ENCODE results near the gene ARHGAP20. TPM values are rescaled to one million over a fixed set of nuclear protein-coding genes. Genes with fewer than 3 reads are reported as not detected.

The ARHGAP20 gene
- total RNA-seq, 8 experiments from 2014 or later, result 0.17 to 12.5 (median 1.8) TPM

GRCh38 chr11:110582728-110583432, 129.4 kb downstream of the ARHGAP20 start:
- 0 to 100% (median 80%) methylated on average over 1 to 2 of the region's 2 CpGs; no CpG with 5 or more reads in 1 of the 10 experiments for WGBS, 10 experiments
- no peaks in the 10 kb centered on the region for H3K4me1 ChIP-seq (replicated peaks in 1 of 2)
- no peak for ATAC-seq (replicated peaks in 6 of 8)
- H3K4me3 ChIP-seq, result no peak overlapping the region
- no peak overlapping the region for H3K27ac ChIP-seq
- in situ Hi-C loops (cut with MboI; ENCODE audit: low pct_unique_long_range_greater_than_20kb in 2 of 9, low sequenced_read_pairs in 9 of 9, unreplicated experiment in 9 of 9), result no loop called here

- WGBS, 10 experiments, result 40 to 98% (median 87%) methylated on average over 1 to 8 of the region's 8 CpGs; no CpG with 5 or more reads in 2 of the 10 experiments
- no peak for ATAC-seq (replicated peaks in 6 of 8)
- in situ Hi-C loops (cut with MboI; ENCODE audit: low pct_unique_long_range_greater_than_20kb in 2 of 9, low sequenced_read_pairs in 9 of 9, unreplicated experiment in 9 of 9), result no loop called here
Observed at GRCh38 chr11:110580571-110580970, 131.7 kb downstream of the ARHGAP20 start.

GRCh38 chr11:110573411-110573810, 138.8 kb downstream of the ARHGAP20 start:
- Histone ChIP-seq H3K4me1 (replicated peaks in 1 of 2) (no peaks in the 10 kb centered on the region), H3K4me3 (no peak overlapping the region), H3K27ac (no peak overlapping the region)
- ATAC-seq (replicated peaks in 6 of 8), result no peak
- 13 to 100% (median 79%) methylated on average over 1 to 5 of the region's 5 CpGs; no CpG with 5 or more reads in 2 of the 10 experiments for WGBS, 10 experiments
- in situ Hi-C loops (cut with MboI; ENCODE audit: low pct_unique_long_range_greater_than_20kb in 2 of 9, low sequenced_read_pairs in 9 of 9, unreplicated experiment in 9 of 9), result no loop called here

More at GRCh38 chr11:110580571-110580970, 131.7 kb downstream of the ARHGAP20 start:
- H3K4me3 ChIP-seq, result no peak overlapping the region
- H3K4me1 ChIP-seq (replicated peaks in 1 of 2), result no peaks in the 10 kb centered on the region
- no peak overlapping the region for H3K27ac ChIP-seq

- Histone ChIP-seq H3K4me1 (replicated peaks in 1 of 2) (no peaks in the 10 kb centered on the region), H3K4me3 (no peak overlapping the region), H3K27ac (no peak overlapping the region)
- 16 to 90% (median 80%) methylated on average over 1 to 5 of the region's 5 CpGs for WGBS, 10 experiments
- ATAC-seq (replicated peaks in 6 of 8), result no peak
- in situ Hi-C loops (cut with MboI; ENCODE audit: low pct_unique_long_range_greater_than_20kb in 2 of 9, low sequenced_read_pairs in 9 of 9, unreplicated experiment in 9 of 9), result no loop called here
Observed at GRCh38 chr11:110571081-110571720, 141.0 kb downstream of the ARHGAP20 start.

DNA sequence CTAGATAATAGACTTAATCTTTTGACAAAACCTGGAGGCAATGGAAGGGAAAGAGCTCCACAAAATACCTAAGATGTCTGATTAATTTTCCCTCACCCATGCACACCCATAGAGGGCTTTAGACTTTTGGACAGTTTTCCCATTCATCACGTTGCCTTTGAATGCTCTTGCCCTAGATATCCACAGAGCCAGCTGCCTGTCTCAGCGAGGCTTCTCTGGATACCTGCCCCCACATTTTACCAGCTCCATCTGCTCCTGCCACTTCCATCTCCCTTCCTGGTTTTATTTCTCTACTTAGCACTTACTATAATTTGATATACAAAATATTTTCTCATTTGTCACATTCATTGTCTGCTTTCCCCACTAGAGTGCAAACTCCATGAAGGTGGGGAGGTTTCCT, 145.7 kb downstream of the ARHGAP20 start:
- Histone ChIP-seq H3K4me1 (replicated peaks in 1 of 2) (no peaks in the 10 kb centered on the region), H3K4me3 (no peak overlapping the region), H3K27ac (no peak overlapping the region)
- ATAC-seq (replicated peaks in 6 of 8), result no peak
- in situ Hi-C loops (cut with MboI; ENCODE audit: low pct_unique_long_range_greater_than_20kb in 2 of 9, low sequenced_read_pairs in 9 of 9, unreplicated experiment in 9 of 9), result no loop called here
- 0 to 100% (median 55%) methylated on average over 1 to 2 of the region's 2 CpGs; no CpG with 5 or more reads in 4 of the 10 experiments for WGBS, 10 experiments

DNA sequence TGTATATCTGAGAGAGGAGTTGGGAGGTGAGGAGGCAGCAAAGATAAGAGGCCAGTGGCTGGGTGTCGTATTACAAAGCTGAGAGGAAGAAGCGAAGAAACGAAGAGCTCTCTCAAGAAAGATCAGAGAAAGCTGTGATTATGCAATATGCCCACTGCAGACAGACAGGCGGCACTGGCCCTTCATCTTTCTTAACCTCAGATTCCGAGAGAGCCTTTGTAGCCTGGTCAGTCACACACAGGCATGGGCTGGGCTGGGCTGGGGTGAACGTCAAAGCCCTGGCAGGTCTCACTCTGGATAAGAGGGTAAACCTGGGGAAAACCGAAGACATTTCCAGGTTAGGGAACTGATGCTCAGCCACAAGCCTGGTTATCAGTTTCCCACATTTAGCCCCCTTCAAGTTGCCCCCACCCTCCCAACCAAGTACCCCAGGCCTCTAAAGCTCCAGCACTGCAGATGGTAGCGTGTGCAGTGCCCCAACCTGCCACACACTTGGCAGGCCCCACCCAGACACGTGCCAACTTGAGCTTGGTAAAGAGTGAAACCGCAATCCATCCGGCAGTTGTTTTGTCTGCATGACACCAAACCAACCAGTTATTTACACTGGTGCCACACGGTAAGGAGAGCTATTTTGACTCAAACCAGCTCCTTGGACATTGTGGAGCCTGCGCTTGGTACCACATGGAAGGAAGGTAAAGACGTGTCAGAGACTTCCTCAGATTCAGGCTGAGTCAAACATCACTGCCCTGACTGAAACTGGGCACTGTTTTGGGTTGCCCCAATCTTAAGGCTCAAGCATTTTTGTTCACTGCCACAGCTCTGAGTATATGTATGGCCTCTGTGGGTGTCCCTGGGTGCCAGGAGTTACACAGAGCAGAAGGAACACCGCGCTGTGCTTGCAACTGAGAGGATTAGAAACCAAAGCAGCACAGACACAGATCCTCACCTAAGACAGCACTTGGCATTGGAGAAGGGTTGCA, 146.6 kb downstream of the ARHGAP20 start:
- WGBS, 10 experiments, result 42 to 92% (median 81%) methylated on average over 1 to 7 of the region's 16 CpGs; no CpG with 5 or more reads in 4 of the 10 experiments
- in situ Hi-C loops (cut with MboI; ENCODE audit: low pct_unique_long_range_greater_than_20kb in 2 of 9, low sequenced_read_pairs in 9 of 9, unreplicated experiment in 9 of 9), result no loop called here
- no peaks in the 10 kb centered on the region for H3K4me1 ChIP-seq (replicated peaks in 1 of 2)
- peak in 2 of 8 experiments; percentile 32 to 54 for ATAC-seq (replicated peaks in 6 of 8)
- no peak overlapping the region for H3K4me3 ChIP-seq
- H3K27ac ChIP-seq, result no peak overlapping the region

DNA sequence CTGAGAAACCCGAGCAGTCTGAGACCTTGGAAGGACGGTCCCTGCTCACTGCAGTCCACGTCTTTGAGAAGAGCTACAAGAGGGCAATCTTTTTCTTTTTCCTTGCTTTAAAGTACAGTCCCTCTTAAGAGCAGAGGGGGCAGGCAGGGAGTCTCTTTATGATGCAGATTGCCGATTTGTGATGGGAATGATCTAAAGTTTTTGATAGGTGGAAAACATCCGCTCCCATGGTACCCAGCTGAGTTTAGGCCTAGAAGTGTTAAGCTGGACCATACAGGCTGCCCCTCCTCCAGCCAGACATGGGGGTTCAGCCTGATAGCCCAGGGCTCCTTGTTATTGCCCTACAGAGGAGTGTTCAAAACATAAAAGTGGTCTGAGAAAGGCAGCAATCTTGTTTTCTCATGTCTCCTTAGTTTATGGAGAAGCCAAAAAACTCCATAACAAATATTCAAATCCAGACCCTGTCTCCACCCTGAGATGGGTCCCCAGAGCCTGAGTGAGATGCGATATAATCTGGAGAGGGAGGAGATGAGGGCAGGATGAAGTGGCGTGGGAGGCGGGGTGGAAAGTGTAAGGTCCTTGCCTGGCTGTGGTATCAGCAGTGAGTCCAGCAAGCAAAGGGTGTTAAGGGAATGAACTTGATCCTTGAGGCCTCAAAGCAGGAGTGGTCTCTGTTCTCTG, 147.4 kb downstream of the ARHGAP20 start:
- Histone ChIP-seq H3K27ac (no peak overlapping the region), H3K4me3 (no peak overlapping the region), H3K4me1 (replicated peaks in 1 of 2) (no peaks in the 10 kb centered on the region)
- in situ Hi-C loops (cut with MboI; ENCODE audit: low pct_unique_long_range_greater_than_20kb in 2 of 9, low sequenced_read_pairs in 9 of 9, unreplicated experiment in 9 of 9), result no loop called here
- ATAC-seq (replicated peaks in 6 of 8), result peak in 1 of 8 experiments; percentile 17
- WGBS, 10 experiments, result 17 to 100% (median 40%) methylated on average over 1 to 6 of the region's 8 CpGs; no CpG with 5 or more reads in 3 of the 10 experiments

GRCh38 chr11:110544779-110545178, 167.5 kb downstream of the ARHGAP20 start:
- peak in 2 of 8 experiments; percentile 64 to 68 for ATAC-seq (replicated peaks in 6 of 8)
- in situ Hi-C loops (cut with MboI; ENCODE audit: low pct_unique_long_range_greater_than_20kb in 2 of 9, low sequenced_read_pairs in 9 of 9, unreplicated experiment in 9 of 9), result no loop called here
- H3K4me3 ChIP-seq, result no peak overlapping the region
- 17 to 100% (median 79%) methylated on average over 1 of the region's 1 CpG for WGBS, 10 experiments
- H3K27ac ChIP-seq, result no peak overlapping the region
- no peaks in the 10 kb centered on the region for H3K4me1 ChIP-seq (replicated peaks in 1 of 2)

DNA sequence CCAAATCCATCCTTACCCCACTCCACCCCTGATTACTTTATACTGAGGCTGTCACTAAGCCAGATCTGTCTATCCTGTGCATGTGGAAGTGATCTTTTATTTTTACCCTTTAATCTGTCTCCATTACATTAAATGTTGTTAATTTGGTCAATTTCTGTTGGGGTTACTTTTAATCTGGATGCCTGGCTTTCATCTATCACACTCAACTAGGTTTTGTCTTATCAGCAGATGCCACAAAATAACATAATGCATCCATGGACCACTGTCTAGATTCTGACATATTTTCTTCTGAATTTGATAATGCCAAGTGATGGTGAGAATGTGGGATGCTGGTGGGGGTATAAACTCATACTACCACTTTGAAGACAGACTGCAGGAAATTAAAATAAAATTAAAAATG, 174.1 kb downstream of the ARHGAP20 start:
- in situ Hi-C loops (cut with MboI; ENCODE audit: low pct_unique_long_range_greater_than_20kb in 2 of 9, low sequenced_read_pairs in 9 of 9, unreplicated experiment in 9 of 9), result no loop called here
- no peak for ATAC-seq (replicated peaks in 6 of 8)
- no peak overlapping the region for H3K4me3 ChIP-seq
- no peaks in the 10 kb centered on the region for H3K4me1 ChIP-seq (replicated peaks in 1 of 2)
- H3K27ac ChIP-seq, result no peak overlapping the region

- peaks cover 6 to 13% of the 10 kb centered on the region in 2 donors for H3K4me1 ChIP-seq (replicated peaks in 1 of 2)
- WGBS, 10 experiments, result 30 to 86% (median 50%) methylated on average over 1 to 4 of the region's 6 CpGs; no CpG with 5 or more reads in 1 of the 10 experiments
- H3K27ac ChIP-seq, result no peak overlapping the region
- ATAC-seq (replicated peaks in 6 of 8), result peak in 7 of 8 experiments; percentile 63 to 99 (median 94)
- in situ Hi-C loops (cut with MboI; ENCODE audit: low pct_unique_long_range_greater_than_20kb in 2 of 9, low sequenced_read_pairs in 9 of 9, unreplicated experiment in 9 of 9), result no loop called here
- no peak overlapping the region for H3K4me3 ChIP-seq
Observed at GRCh38 chr11:110530900-110531741, 181.1 kb downstream of the ARHGAP20 start.

- in situ Hi-C loops (cut with MboI; ENCODE audit: low pct_unique_long_range_greater_than_20kb in 2 of 9, low sequenced_read_pairs in 9 of 9, unreplicated experiment in 9 of 9), result no loop called here
- no peak overlapping the region for H3K27ac ChIP-seq
- peaks cover 6 to 13% of the 10 kb centered on the region in 2 donors for H3K4me1 ChIP-seq (replicated peaks in 1 of 2)
- ATAC-seq (replicated peaks in 6 of 8), result no peak
- no peak overlapping the region for H3K4me3 ChIP-seq
Observed at GRCh38 chr11:110529043-110529442, 183.2 kb downstream of the ARHGAP20 start.

- ATAC-seq (replicated peaks in 6 of 8), result no peak
- WGBS, 10 experiments, result 0 to 100% (median 67%) methylated on average over 1 of the region's 1 CpG; no CpG with 5 or more reads in 3 of the 10 experiments
- in situ Hi-C loops (cut with MboI; ENCODE audit: low pct_unique_long_range_greater_than_20kb in 2 of 9, low sequenced_read_pairs in 9 of 9, unreplicated experiment in 9 of 9), result no loop called here
- H3K4me3 ChIP-seq, result no peak overlapping the region
- H3K27ac ChIP-seq, result no peak overlapping the region
- H3K4me1 ChIP-seq (replicated peaks in 1 of 2), result peaks cover 6 to 13% of the 10 kb centered on the region in 2 donors
Observed at GRCh38 chr11:110527146-110527545, 185.1 kb downstream of the ARHGAP20 start.
